ENCODE results near the gene KLHL22. TPM values are rescaled to one million over a fixed set of nuclear protein-coding genes. Genes with fewer than 3 reads are reported as not detected.
"Not testable (repeated sequence)": the region's sequence is repeated elsewhere in the genome, so short reads cannot be mapped to it uniquely, and the experiment has no call there.

Gene KLHL22
- total RNA-seq, 1 experiment from 2014 or later: 36.2 TPM

GRCh38 chr22:20475115-20475436 lies 20.5 kb downstream of the KLHL22 start:
- Histone ChIP-seq H3K9me3 (ENCODE audit: low read depth, low read length, poor library complexity, severe bottlenecking) (no peaks in the 10 kb centered on the region), H3K27me3 (replicated peaks; ENCODE audit: insufficient read depth, low read depth, low read length, poor library complexity) (no peaks in the 10 kb centered on the region), H3K27ac (ENCODE audit: low read depth, low read length, poor library complexity, severe bottlenecking) (no peak overlapping the region), H3K4me3 (ENCODE audit: low read depth, low read length, poor library complexity, severe bottlenecking) (no peak overlapping the region), H3K36me3 (ENCODE audit: insufficient read depth, low read length, poor library complexity, severe bottlenecking) (no peaks in the 10 kb centered on the region), H3K4me1 (ENCODE audit: insufficient read depth, low read length, poor library complexity, severe bottlenecking) (no peaks in the 10 kb centered on the region)
- BruUV-seq (replicated peaks): no TSS peak
- POLR2A ChIA-PET (ENCODE audit: low non-redundant PET): no interaction called here
- no peak for TF ChIP-seq EZH2 (IDR thresholded peaks at IDR 0.05; ENCODE audit: borderline replicate concordance, low read depth, low read length, poor library complexity, severe bottlenecking)
- TF ChIP-seq CTCF (conservative IDR thresholded peaks at IDR 0.05; ENCODE audit: low read depth, low read length): no peak
- DNase-seq (ENCODE audit: low spot score): no peak
- intact Hi-C loops (cut with micrococcal nuclease; ENCODE audit: unreplicated experiment): no loop called here
- CTCF ChIA-PET: no interaction called here

DNA sequence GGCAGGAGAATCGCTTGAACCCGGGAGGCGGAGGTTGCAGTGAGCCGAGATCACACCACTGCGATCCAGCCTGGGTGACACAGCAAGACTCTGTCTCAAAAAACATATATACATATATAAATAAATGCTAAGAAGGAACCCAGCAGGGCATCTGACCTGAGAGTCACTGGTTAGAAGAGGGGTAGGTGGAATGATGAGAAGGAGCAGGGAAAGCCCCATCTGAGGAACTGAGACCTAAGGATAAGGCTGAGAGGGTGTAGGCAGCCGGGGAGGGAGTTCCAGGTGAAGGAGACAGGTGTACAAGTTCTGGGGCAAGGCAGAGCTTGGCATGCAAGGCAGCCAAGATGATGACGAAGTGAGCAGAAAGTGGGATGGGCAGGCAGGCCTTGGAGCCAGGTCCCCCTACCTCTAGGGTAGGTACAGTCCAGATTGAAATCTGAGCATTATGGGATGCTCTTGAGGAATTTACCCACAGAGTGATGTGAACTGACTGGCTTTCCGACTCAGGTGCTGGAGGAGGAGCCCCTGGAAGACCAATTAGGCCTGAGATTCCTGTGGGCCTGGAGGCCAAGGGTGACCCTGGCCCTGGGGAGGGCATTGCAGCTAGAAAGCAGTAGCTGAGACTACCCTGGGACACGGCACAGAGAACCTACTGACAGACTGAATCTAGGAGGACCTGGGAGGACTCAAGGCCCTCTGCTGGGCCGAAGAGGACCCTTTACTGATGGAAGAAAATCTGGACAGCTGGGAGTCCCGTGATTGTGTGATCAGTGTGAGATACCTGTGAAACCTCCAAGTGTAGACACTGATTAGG lies 22.8 kb downstream of the KLHL22 start:
- intact Hi-C loops (cut with micrococcal nuclease; ENCODE audit: unreplicated experiment): no loop called here
- Histone ChIP-seq H3K4me1 (ENCODE audit: insufficient read depth, low read length, poor library complexity, severe bottlenecking) (no peaks in the 10 kb centered on the region), H3K9me3 (ENCODE audit: low read depth, low read length, poor library complexity, severe bottlenecking) (no peaks in the 10 kb centered on the region), H3K36me3 (ENCODE audit: insufficient read depth, low read length, poor library complexity, severe bottlenecking) (no peaks in the 10 kb centered on the region), H3K4me3 (ENCODE audit: low read depth, low read length, poor library complexity, severe bottlenecking) (no peak overlapping the region), H3K27ac (ENCODE audit: low read depth, low read length, poor library complexity, severe bottlenecking) (no peak overlapping the region), H3K27me3 (replicated peaks; ENCODE audit: insufficient read depth, low read depth, low read length, poor library complexity) (no peaks in the 10 kb centered on the region)
- DNase-seq (ENCODE audit: low spot score): no peak
- no TSS peak for BruUV-seq (replicated peaks)
- TF ChIP-seq CTCF (conservative IDR thresholded peaks at IDR 0.05; ENCODE audit: low read depth, low read length): no peak
- ChIA-PET CTCF (no interaction called here), POLR2A (ENCODE audit: low non-redundant PET) (no interaction called here)

DNA sequence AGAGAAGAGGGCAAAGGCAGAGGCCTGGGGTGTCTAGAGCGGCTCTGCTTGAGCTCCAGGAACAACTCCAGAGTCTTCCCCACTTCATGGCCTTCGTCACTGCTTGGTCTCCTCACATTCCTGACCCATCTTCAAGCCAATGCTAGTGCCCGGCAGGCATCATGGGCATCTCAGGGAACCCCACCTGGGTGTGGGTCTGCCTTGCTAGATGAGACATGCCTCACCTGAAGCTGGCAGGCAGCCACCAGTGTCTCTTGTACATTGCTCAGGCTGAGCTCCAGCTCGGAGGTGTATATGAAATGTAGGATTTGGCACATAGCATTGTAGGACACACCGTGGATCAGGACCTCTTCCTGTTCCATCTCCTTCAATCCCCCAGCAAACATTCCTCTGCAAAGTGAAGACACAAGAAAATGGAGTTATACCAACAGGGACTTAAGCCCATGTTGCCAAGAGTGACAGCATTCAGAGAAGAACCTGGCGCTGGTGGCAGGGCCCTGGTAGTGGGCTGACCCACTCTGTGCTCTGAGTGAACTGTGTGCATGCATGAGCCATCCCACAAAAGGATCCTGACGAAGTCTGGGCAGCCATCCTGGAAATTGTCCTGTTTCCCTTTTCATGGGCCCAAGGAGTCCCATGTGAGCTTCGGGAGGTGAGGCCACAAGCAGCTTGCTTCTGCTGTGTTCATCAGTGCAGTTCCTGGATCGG lies 24.3 kb downstream of the KLHL22 start:
- Histone ChIP-seq H3K9me3 (ENCODE audit: low read depth, low read length, poor library complexity, severe bottlenecking) (no peaks in the 10 kb centered on the region), H3K36me3 (ENCODE audit: insufficient read depth, low read length, poor library complexity, severe bottlenecking) (no peaks in the 10 kb centered on the region), H3K4me3 (ENCODE audit: low read depth, low read length, poor library complexity, severe bottlenecking) (no peak overlapping the region), H3K4me1 (ENCODE audit: insufficient read depth, low read length, poor library complexity, severe bottlenecking) (no peaks in the 10 kb centered on the region), H3K27ac (ENCODE audit: low read depth, low read length, poor library complexity, severe bottlenecking) (no peak overlapping the region), H3K27me3 (replicated peaks; ENCODE audit: insufficient read depth, low read depth, low read length, poor library complexity) (no peaks in the 10 kb centered on the region)
- intact Hi-C loops (cut with micrococcal nuclease; ENCODE audit: unreplicated experiment): no loop called here
- DNase-seq (ENCODE audit: low spot score): no peak
- CTCF ChIA-PET: interaction anchor here (0.5 kb wide), 1 partner anchor 24 kb away, joined by 6 read pairs; the partner anchor contains the start of gene KLHL22
- POLR2A ChIA-PET (ENCODE audit: low non-redundant PET): interaction anchor here (0.5 kb wide), 1 partner anchor 678 kb away, joined by 5 read pairs; no protein-coding TSS in a partner anchor
- no TSS peak for BruUV-seq (replicated peaks)
- TF ChIP-seq EZH2 (IDR thresholded peaks at IDR 0.05; ENCODE audit: borderline replicate concordance, low read depth, low read length, poor library complexity, severe bottlenecking) (no peak), CTCF (conservative IDR thresholded peaks at IDR 0.05; ENCODE audit: low read depth, low read length) (no peak)

DNA sequence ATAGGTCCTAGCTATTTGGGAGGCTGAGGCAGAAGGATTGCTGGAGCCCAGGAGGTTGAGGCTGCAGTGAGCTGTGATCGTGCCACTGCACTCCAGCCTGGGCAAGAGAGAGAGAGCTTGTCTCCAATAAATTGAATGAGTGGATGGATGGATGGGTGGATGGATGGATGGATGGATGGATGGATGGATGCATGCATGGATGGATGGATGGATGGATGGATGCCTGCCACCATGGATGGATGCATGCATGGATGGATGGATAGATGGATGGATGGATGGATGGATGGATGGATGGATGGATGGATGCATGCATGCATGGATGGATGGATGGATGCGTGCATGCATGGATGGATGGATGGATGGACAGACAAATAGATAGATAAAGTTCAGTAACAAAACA lies 25.1 kb downstream of the KLHL22 start:
- H3K27me3 ChIP-seq (replicated peaks; ENCODE audit: insufficient read depth, low read depth, low read length, poor library complexity); POLR2A ChIA-PET (ENCODE audit: low non-redundant PET); H3K4me1 ChIP-seq (ENCODE audit: insufficient read depth, low read length, poor library complexity, severe bottlenecking); BruUV-seq (replicated peaks); H3K9me3 ChIP-seq (ENCODE audit: low read depth, low read length, poor library complexity, severe bottlenecking); H3K4me3 ChIP-seq (ENCODE audit: low read depth, low read length, poor library complexity, severe bottlenecking); DNase-seq (ENCODE audit: low spot score); H3K27ac ChIP-seq (ENCODE audit: low read depth, low read length, poor library complexity, severe bottlenecking); H3K36me3 ChIP-seq (ENCODE audit: insufficient read depth, low read length, poor library complexity, severe bottlenecking); intact Hi-C loops (cut with micrococcal nuclease; ENCODE audit: unreplicated experiment): not testable (repeated sequence)
- CTCF ChIA-PET: interaction anchor here (0.5 kb wide), 1 partner anchor 25 kb away, joined by 6 read pairs; the partner anchor contains the start of gene KLHL22
